SU-DHL-6 (cell line): ENCODE measurements around the gene IGFL4.
A peak's percentile ranks its signal among the peaks of the same experiment; 100 is the strongest.

Source experiments
- EZH2phosphoT487 ChIP-seq: fragments of 200-600 bp; sonication (generic), shearing (Covaris generic); conservative IDR thresholded peaks from 2 replicates; pipeline ENCODE4 v1.6.1; 2018; ENCODE audit warnings: mild to moderate bottlenecking, antibody characterized with exemption, low read length, moderate library complexity, mixed read lengths
- TF ChIP-seq, protein P1 (sequence below): fragments of 200-600 bp; sonication (generic); IDR thresholded peaks from one replicate; pipeline ENCODE4 v1.5.1; 2017; ENCODE audit warnings: antibody characterized with exemption, mild to moderate bottlenecking, low read length, moderate library complexity; ENCODE audit not compliant: insufficient read depth, poor library complexity, severe bottlenecking

GRCh38 chr19:46081928-46082727 is 41.3 kb upstream of the IGFL4 start:
- TF ChIP-seq, protein P1, sequence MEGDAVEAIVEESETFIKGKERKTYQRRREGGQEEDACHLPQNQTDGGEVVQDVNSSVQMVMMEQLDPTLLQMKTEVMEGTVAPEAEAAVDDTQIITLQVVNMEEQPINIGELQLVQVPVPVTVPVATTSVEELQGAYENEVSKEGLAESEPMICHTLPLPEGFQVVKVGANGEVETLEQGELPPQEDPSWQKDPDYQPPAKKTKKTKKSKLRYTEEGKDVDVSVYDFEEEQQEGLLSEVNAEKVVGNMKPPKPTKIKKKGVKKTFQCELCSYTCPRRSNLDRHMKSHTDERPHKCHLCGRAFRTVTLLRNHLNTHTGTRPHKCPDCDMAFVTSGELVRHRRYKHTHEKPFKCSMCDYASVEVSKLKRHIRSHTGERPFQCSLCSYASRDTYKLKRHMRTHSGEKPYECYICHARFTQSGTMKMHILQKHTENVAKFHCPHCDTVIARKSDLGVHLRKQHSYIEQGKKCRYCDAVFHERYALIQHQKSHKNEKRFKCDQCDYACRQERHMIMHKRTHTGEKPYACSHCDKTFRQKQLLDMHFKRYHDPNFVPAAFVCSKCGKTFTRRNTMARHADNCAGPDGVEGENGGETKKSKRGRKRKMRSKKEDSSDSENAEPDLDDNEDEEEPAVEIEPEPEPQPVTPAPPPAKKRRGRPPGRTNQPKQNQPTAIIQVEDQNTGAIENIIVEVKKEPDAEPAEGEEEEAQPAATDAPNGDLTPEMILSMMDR, result peak; percentile 48
- no peak for TF ChIP-seq EZH2phosphoT487
